ENCODE measurements around the gene TFDP1.

DNA sequence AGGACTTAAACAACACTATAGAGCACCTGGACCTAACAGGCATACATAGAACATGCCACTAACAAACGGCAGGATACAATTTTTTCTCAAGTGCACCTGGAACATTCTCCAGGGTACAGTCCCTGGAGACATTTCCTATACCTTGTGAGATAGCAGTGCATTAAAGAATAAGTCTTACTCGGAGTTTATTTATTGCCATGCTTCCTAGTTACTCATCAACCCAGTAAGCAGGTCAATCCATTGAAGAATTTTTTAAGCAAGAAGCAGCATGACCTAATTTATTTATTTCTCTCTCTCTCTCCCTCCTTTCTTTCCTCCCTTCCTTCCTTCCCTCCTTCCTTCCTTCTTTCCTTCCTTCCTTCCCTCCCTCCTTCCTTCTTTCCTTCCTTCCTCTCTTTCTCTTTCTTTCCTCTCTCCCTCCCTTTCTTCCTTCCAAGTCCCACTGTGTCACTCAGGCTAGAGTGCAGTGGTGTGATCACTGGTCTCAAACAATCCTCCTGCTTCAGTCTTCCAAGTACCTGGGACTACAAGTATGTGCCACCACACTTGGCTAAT lies 6.6 kb upstream of the TFDP1 start:
- TF ChIP-seq, protein P1, sequence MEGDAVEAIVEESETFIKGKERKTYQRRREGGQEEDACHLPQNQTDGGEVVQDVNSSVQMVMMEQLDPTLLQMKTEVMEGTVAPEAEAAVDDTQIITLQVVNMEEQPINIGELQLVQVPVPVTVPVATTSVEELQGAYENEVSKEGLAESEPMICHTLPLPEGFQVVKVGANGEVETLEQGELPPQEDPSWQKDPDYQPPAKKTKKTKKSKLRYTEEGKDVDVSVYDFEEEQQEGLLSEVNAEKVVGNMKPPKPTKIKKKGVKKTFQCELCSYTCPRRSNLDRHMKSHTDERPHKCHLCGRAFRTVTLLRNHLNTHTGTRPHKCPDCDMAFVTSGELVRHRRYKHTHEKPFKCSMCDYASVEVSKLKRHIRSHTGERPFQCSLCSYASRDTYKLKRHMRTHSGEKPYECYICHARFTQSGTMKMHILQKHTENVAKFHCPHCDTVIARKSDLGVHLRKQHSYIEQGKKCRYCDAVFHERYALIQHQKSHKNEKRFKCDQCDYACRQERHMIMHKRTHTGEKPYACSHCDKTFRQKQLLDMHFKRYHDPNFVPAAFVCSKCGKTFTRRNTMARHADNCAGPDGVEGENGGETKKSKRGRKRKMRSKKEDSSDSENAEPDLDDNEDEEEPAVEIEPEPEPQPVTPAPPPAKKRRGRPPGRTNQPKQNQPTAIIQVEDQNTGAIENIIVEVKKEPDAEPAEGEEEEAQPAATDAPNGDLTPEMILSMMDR (IDR thresholded peaks at IDR 0.05), result no peak
- no peak for TF ChIP-seq POLR2A (IDR thresholded peaks at IDR 0.05)

Measured in transverse colon (tissue), 3 donors.